Subcutaneous adipose tissue (tissue), 4 donors: Measurements from ENCODE around the gene ADAMTS2. TPM values are rescaled to one million over a fixed set of nuclear protein-coding genes. Genes with fewer than 3 reads are reported as not detected.

Source experiments
- total RNA-seq, 4 donors: library from RNA; depleted of rRNA; stranded (reverse); fragments of >200 nt; gene quantifications; one replicate each; pipeline ENCODE4 v1.1.0, GENCODE V29; 2016
- TF ChIP-seq, protein P1 (sequence below): fragments of 450-650 bp; IDR thresholded peaks from one replicate; pipeline ENCODE4 v1.5.1; 2016; ENCODE audit warnings: low read depth, mild to moderate bottlenecking, control low read depth, antibody characterized with exemption, moderate library complexity

Gene ADAMTS2
- total RNA-seq, 4 donors from 2014 or later: 26.7 to 56.5 (median 46.6) TPM

DNA sequence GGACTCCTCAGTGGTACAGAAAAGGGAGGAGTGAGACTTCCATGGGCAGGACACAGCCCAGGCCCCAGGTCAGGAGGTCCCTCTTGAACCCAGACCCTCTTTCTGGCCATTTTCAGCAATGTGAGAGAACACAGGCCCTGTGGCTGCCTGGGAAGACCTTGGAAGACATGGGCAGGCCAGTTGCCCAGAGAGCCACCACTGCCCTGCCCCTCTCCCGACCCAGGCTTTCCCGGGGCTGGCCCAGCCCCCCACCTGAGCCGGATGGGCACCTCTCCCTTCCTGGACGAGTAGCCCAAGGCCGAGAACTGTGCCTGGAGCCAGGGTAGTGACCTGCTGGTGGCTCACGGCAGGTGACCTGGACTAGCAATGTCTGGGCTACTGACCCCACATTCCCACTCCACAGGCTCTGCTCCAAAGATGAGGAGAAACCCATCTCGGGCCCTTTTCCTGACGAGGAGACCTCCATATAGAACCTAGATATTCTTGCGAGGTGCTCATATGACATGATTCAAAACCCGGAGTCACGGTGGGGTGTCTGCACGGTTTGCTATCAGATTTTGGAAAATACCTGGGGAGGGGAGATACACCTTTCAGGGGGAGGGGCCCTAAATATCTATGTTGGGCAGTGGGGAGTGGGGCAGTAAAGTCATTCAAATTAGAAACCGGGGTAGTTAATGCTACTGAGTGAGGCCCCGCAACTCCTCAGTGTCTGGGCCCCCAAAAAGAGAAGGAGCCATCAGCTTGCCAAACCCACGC, 225.7 kb downstream of the ADAMTS2 start:
- TF ChIP-seq, protein P1, sequence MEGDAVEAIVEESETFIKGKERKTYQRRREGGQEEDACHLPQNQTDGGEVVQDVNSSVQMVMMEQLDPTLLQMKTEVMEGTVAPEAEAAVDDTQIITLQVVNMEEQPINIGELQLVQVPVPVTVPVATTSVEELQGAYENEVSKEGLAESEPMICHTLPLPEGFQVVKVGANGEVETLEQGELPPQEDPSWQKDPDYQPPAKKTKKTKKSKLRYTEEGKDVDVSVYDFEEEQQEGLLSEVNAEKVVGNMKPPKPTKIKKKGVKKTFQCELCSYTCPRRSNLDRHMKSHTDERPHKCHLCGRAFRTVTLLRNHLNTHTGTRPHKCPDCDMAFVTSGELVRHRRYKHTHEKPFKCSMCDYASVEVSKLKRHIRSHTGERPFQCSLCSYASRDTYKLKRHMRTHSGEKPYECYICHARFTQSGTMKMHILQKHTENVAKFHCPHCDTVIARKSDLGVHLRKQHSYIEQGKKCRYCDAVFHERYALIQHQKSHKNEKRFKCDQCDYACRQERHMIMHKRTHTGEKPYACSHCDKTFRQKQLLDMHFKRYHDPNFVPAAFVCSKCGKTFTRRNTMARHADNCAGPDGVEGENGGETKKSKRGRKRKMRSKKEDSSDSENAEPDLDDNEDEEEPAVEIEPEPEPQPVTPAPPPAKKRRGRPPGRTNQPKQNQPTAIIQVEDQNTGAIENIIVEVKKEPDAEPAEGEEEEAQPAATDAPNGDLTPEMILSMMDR: no peak

DNA sequence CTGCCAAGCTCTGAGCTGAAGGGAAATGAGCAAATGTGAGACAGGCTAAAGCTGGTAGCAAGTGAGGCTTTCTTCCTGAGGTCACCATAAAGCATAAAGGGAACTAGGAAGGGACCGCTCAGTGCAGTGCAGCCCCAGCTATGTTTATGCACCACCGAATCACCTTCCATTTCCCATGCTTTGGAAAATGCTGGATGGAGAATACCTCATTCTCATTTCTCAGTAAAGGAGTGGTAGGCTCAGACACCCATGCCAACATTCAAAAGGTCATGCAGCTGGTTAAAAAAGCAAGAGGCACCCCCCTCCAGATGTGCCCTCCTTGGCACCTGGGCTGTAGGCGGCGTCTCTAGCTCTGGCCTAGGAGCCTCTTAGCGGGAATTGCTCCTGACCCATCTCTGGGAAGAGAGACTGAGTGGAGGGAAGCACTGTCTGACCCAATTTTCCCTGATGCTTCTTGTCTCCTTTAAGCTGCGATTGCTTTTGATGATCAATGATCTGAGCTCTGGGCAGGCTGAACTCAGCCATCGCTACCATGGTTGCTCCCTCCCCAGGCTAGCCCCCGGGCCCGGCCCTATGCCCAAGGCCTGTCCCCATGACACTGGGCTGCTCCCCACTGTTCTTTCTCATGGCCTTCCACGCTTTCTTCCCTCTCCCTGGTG, 226.4 kb downstream of the ADAMTS2 start:
- TF ChIP-seq, protein P1: no peak

DNA sequence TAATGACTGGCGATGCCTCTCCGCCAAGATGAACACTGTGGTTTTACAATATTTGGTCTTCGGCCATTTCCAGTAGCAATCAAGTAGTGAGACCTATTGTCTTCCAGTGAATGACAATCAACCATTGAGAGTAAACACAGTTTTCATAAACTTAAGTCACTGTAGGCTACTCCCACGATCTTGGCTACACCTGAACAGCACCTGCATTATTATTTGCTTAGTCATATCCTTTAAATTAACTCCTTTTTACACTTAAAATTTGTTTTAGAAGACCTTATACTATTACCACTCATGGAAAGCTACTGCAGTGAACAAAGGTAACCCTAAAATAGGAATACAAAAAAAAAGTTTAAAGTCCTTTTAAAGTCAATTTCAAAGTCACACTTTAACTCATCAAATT, 226.9 kb downstream of the ADAMTS2 start:
- TF ChIP-seq, protein P1: no peak

DNA sequence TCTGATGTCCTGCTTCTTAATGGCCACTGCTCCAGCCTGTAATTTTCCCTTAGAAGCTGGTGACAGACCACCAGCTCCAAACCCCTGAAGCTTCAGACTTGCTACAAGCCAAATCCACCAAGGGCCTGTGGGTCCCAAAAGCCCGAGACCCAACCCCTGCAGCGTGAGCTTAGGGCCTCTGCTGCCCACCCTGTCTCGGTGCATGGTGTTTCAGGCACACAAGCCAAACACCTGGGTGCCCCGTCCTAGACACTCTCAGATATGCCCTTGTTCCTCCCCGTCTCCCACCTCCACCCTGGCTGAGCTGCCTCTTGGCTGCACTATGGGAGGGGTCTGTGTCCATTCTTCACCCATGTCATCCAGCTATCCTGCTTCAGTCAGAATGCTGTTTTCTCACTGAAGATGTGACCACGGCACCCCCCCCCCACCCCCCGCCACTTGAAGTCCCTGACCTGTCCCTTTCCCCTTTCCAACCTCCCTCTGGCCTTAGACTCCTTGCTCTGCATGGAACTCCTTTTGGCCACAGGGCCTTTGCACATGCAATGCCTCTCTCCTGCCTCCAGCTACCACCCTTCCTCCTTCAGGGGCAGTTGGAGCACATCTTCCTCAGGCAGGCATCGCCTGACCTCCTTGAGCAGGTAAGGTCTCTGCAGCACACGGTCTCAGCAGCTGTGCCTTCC, 229.3 kb downstream of the ADAMTS2 start:
- TF ChIP-seq, protein P1: no peak

DNA sequence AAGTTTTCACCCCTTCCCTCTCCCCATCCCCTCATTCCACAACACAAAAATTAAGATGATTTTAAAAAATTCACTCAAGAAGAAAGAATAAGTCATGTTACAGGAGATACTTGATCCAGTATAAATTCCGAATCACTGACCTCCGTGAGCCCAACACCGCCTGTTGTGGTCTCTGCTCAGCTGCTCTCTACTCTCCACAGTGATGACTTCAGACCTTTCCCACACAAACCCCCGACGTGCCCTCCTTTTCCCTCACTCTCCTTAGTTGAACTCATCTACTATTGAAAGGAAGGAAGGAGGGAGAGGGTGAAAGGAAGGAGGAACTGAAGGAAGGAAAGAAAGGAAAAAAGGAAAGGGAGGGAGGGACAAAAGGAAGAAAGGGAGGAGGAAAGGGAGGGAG, 230.0 kb downstream of the ADAMTS2 start:
- TF ChIP-seq, protein P1: no peak

DNA sequence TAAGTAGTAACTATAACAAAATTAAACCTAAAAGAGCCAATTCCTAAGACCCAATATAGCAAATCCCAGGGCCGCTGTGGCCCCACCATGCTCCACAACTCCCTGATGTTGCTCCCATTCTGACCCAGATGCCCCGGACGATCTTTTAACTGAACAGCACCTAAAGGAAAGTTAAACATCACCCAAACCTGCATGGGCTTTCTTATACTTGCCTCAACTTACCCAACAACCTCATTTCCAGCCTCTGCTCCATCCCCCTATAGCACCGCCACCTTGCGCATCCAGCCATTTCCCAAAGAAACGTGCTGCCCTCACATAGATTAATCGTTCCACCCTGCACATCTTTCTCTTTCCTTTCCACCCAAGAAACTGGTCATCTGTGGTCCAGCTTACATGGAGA, 230.5 kb downstream of the ADAMTS2 start:
- TF ChIP-seq, protein P1: no peak
